Spleen (tissue), 7 donors: ENCODE data around the gene OR52H1.

Experiments used
- CTCF ChIP-seq, 11 experiments: fragments of 200-600 bp in 7 of 11; fragments of 450-650 bp in 4 of 11; sonication (generic) in 4 of 11; IDR thresholded peaks in 8 of 11; conservative IDR thresholded peaks in 3 of 11; 1 replicate in 7 of 11; 2 replicates in 4 of 11; pipeline versions ENCODE4 v1.4.0 to v1.8.0; 2016 to 2021; ENCODE audit warnings: antibody characterized with exemption in 11 of 11, inconsistent platforms in 4 of 11, mild to moderate bottlenecking in 1 of 11
- POLR2A ChIP-seq, 3 donors: fragments of 450-650 bp; IDR thresholded peaks; one replicate each; pipeline ENCODE4 v1.5.1; 2017; ENCODE audit warnings: antibody characterized with exemption in 3 of 3, mild to moderate bottlenecking in 1 of 3
- POLR2AphosphoS5 ChIP-seq, 3 donors: sonication (generic); formaldehyde crosslinking; IDR thresholded peaks; one replicate each; pipeline ENCODE4 v1.5.1; 2017; ENCODE audit warnings: antibody characterized with exemption in 3 of 3
- donor health status: DM: no; HTN: no; CAD: no; lungs with moderate emphysema.
- donor health status: DM: no; HTN: no; CAD: no.
- donor health status: DM: no; HTN: no; CAD: no.

GRCh38 chr11:5593146-5593545 lies 44.8 kb upstream of the OR52H1 start:
- no peak for TF ChIP-seq CTCF (IDR thresholded peaks at IDR 0.05 in 8 of 11, conservative IDR thresholded peaks at IDR 0.05 in 3 of 11)
- no peak for TF ChIP-seq POLR2A (IDR thresholded peaks at IDR 0.05)
- TF ChIP-seq POLR2AphosphoS5 (IDR thresholded peaks at IDR 0.05): no peak
